ENCODE results near the gene MKNK1.

The MKNK1 gene

DNA sequence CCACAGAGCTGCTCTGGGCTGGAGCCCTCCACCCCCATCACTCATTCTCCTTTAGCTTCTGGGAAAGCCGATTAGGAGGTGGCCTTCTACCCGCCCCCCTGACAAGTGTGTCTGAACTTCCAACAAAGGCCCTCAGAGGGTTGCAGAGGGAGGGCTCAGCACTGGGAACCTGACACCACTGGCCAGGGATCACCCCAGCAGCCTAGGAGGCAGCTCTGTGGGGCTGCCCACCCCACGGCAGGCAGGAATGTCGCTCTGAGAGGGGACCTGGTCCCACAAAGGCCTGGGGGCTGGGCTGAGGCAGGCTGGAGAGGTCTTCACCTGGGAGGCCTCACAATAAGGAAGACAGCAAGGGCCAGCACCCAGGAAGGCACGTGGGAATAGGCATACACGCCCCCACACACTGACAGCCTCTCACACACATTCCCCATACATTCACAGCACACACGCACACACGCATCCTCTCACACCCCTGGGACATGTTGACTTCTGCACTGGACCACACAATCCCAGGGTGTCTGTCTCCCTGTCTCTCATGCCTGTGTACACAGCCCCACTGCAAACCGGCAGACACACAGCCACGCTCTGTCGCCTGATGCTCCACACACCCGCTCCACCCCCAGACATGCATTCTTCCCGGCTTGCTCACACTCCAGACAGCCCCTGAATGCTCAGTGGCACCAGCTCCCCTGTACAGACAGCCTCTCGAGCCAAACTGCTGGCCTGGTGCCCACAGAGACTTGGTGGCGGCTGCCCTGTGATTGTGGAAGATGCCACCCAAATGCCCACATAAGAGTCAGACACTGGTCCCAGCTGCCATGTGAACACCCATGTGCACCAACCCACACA lies 83.8 kb downstream of the MKNK1 start:
- DNase-seq = no peak

DNA sequence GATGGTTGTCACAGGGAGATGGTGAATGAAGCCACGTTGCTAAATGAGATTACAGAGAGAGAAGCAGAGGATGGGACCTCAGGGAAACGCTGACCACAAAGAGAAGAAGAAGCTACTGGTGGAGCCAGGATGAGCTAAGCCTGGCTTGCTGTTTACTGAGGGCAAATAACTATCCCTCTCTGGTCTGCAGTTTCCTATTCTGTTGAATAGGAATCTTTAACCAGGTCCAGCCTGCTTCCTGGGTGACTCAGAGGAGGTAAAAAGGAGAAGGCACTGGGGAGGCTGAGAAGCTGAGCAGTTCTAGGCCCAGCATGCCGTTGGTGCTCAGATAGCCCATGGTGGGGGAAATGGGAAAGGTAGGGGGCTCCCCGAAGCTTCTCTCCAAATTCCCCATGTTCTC lies 84.9 kb downstream of the MKNK1 start:
- no peak for DNase-seq

DNA sequence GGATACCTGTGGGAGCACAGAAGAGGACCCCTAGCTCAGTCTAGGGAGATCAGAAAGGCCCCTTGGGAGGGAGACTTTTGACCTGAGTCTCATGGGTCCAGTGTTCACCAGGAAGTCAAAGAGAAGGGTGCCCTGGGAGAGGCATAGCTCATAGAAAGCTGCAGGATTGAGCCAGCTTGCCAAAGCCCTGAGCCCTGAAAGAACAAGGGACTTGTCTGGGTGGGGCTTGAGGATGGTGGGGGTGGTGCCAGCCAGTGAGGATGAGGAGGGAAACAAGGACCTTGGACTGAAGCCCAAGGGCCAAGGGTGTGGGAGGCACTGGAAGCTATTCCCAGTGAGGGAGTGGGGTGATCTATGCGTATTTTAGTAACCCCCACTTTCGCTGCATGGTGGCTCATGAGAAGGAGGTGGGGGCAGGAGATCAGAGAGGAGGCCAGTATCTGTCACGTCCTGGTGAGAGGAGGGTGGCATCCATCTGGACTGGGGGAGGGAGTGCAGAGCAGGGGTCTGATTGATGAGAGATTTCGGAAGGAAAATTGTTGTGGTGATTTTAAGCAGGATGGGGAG lies 86.1 kb downstream of the MKNK1 start:
- DNase-seq = no peak

DNA sequence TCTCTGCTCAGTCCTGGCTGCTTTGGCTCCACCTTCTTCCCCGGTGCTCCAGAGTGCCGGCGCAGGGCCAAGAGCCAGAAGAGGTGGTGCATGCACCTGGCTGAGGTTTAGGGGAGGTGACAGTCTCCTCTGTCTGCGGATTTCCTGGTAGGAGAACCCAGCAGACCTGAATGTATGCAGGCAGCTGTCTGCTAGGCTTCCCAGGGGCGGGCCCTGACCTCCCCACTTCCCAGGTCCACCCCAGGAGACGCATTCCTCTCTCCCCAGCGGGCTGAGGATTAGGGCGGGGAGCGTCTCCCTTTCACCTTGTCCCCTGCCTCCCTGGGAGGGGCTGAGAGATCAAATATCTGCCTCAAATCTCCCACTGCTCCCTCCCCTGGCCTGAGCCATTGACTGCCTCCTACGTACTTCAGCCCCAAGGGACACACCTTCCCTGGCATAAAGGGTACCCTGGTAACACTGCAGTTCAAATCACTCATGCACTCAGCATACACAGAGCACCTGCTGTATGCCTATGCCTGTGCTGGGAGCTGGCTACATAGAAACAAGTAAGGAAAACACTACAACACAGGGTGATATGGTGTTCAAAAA lies 87.0 kb downstream of the MKNK1 start:
- DNase-seq = no peak

DNA sequence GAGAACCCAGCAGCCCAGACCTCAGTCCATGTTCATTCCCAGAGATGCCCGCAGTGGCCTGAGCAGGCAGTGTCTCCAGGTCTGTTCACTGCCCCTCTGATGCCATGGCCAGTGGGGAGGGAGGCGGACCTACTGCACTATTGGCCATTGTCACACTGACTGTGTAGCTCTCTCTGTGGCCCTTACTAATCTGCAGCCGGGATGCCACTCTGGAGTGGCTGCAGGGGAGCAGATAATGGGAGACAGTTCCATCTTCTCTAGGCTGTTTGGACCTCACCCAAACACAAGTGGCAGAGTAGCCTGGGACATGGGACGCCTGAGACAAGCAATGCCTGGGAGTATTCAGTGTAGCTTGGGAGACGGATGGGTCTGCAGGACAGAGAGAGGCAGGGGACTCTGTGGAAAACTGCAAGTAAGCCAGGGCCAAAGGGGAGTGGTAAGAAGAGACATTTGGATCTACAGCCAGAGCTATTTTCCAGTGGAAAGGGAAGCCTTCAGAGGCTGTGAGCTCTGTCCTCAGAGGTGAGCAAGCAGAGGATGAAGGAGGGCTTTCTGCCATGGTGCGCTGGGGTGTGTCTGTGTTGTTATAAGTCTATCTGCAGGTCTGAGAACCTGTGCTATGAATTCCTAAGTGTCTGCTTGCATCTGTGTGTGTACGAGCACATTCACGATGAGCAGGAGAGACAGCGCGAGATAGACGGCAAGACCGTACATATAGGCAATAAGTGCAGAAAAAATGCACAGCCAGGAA lies 87.7 kb downstream of the MKNK1 start:
- DNase-seq = no peak

DNA sequence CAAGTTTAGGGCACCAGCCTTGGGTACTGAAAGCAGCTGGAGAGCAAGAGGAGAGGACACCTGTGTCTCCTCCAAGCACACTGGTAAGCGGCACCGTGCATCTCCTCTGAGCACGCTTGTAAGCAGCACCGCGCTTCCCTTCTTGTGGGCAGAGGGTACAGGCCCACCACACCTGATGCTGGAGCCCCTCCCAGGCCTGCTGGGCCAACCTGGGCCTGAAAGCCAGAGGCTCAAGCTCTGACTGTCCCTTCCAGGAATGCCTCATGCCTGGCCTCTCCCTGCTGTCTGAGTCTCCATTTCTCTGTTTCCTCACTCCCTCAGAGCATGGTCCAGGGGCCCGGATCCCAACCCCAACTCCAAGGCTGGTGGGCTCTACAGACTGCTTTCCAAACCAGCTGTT lies 88.5 kb downstream of the MKNK1 start:
- no peak for DNase-seq

DNA sequence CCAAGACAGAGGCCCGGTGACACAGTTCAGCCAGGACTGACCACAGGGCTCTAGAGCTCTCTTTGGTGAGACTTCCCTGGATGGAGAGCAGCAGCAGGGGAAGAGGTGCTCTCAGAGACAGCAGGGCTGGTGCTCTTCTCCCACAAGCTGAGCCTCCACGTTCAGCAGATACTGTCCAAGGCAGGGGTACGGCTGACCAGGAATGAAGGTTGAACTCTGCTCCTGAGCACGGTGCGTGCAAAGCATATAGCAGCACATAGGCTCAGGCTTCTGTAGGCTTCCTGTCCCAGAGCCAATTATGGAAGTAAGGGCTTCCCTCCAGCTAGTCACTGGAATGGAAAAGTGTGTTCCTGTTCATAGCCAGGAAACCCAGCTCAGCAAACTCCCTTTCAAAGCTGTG lies 90.5 kb downstream of the MKNK1 start:
- DNase-seq = no peak

DNA sequence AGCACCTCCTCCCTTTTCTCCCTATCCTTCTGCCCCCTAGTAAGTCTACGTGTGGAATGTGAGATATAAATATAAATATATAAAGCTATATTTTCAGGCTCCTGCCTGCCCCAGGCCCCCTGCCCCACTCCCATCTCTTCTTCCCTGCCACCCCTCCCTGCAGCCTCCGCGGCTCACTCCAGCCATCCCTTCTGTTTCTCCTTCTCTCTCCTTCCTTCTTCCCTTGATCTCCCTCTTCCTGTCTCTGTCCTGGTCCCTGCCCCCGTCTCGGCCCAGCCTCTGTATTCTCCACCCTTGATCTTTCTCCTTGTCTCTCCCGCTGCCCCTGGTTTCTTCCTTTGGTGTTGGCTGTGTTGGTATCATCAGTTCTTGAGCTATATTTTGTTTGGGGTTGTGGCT lies 91.3 kb downstream of the MKNK1 start:
- no peak for DNase-seq

DNA sequence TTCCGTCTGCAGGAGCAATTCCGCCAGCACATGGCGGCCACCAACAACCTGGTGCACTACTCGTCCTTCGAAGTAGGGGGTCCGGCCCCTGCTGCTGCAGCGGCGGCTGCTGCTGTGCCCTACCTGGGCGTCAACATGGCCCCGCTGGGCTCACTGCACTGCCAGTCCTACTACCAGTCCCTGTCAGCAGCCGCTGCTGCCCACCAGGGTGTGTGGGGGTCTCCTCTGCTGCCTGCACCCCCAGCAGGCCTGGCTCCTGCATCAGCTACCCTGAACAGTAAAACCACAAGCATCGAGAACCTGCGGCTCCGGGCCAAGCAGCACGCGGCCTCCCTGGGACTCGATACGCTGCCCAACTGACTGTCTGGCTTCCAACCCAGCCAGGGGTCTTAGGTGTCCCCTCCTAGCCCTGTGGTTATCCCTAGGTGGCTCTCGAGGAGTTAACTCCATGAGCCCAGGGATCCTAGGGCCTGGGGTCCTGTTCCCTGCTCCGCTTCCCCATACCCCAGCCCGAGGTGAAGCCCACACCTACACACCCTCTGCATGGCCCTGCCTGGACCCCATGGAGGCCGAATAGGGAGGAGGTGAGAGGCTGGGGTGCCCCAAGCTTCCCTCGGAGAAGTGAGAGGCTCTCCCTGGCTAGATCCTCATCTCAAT lies 91.8 kb downstream of the MKNK1 start:
- DNase-seq = no peak

DNA sequence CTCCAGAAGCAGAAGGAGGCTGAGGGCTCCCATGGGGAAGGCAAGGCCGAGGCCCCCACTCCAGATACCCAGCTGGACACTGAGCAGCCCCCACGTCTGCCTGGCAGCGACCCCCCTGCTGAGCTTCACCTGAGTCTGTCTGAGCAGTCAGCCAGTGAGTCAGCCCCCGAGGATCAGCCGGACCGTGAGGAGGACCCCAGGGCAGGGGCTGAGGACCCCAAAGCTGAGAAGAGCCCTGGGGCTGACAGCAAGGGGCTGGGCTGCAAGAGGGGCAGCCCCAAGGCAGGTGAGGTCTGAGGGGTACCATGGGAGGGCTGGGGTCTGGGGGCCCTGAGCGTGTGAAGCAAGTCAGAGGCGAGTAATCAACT lies 93.1 kb downstream of the MKNK1 start:
- DNase-seq = no peak

DNA sequence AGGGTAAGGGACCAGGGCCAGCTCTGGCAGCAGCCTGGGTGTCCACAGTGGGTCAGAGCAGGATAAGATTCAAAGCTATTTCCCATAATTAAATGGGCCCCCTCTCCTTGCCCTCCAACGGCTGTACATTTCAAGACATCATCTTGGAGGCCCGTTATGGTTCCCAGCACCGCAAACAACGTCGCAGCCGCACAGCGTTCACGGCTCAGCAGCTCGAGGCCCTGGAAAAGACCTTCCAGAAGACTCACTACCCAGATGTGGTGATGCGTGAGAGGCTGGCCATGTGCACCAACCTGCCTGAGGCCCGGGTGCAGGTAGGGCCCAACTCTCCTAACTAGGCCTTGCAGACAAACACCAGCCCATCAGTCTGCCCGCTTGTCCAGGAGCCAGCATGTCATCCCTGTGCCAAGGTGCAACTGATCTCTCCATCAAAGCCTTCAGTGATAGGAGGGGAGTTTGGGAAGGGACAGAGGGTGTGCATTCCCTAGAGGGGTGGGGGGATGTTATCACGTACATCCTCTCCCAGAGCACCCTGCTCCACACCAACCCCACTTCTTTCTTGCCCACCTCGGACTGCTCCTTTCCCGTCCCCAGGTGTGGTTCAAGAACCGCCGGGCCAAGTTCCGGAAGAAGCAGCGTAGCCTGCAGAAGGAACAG lies 93.6 kb downstream of the MKNK1 start:
- no peak for DNase-seq

DNA sequence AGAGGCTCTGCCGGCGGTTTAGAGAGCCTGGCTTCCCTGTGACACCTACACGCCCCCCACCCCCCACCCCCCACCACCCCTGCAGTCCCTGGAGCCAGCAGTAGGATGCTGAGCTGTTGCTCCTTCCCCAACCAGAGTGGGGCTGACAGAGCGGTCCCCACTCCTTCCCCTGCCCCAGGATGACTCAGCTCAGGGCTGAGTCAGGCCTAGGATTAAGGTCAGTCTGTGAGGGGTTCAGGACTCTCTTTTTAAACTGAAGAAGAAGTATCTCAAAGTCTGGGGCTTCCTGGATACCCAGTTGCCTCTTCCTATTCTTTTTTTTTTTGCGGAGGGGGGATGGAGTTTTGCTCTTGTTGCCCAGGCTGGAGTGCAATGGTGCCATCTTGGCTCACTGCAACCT lies 95.3 kb downstream of the MKNK1 start:
- DNase-seq = no peak
